Adrenal gland (tissue), 5 donors: Measurements from ENCODE around the gene CALN1.

Experiments used
- POLR2A ChIP-seq, 2 donors: fragments of 450-650 bp; IDR thresholded peaks; one replicate each; pipeline ENCODE4 v1.6.1; 2017; ENCODE audit warnings: antibody characterized with exemption in 2 of 2, mild to moderate bottlenecking in 2 of 2, moderate library complexity in 1 of 2
- TF ChIP-seq, protein P1 (sequence below), 6 experiments: fragments of 450-650 bp in 4 of 6; fragments of 200-600 bp in 2 of 6; sonication (generic) in 1 of 6; IDR thresholded peaks; 1 replicate in 5 of 6; 2 replicates in 1 of 6; pipeline versions ENCODE4 v1.5.1 to v1.8.0; 2016 to 2021; ENCODE audit warnings: antibody characterized with exemption in 6 of 6, mild to moderate bottlenecking in 2 of 6, moderate library complexity in 1 of 6
- donor health status: DM: no; HTN: no; CAD: no.

DNA sequence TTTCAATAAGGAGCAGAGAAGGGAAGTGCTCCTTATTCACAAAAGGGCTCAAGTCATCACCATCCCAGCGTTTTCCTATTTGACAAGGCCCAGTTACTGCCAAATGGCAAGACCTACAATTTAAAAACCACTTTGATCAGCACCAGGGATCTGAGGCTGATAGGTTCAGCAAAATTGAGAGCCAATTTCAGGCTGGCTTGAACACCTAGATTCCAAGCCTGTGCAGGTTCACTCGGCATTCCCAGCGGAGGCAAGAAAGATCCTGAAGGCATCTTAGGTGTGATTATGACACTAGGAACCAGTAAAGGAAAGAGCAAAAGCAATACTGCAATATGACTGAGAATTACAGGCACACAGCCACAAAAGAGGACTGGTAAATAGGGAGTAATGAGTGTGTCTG is 441.4 kb downstream of the CALN1 start:
- TF ChIP-seq, protein P1, sequence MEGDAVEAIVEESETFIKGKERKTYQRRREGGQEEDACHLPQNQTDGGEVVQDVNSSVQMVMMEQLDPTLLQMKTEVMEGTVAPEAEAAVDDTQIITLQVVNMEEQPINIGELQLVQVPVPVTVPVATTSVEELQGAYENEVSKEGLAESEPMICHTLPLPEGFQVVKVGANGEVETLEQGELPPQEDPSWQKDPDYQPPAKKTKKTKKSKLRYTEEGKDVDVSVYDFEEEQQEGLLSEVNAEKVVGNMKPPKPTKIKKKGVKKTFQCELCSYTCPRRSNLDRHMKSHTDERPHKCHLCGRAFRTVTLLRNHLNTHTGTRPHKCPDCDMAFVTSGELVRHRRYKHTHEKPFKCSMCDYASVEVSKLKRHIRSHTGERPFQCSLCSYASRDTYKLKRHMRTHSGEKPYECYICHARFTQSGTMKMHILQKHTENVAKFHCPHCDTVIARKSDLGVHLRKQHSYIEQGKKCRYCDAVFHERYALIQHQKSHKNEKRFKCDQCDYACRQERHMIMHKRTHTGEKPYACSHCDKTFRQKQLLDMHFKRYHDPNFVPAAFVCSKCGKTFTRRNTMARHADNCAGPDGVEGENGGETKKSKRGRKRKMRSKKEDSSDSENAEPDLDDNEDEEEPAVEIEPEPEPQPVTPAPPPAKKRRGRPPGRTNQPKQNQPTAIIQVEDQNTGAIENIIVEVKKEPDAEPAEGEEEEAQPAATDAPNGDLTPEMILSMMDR (IDR thresholded peaks at IDR 0.05): no peak
- no peak for TF ChIP-seq POLR2A (IDR thresholded peaks at IDR 0.05)
